GM10266 (cell line): ENCODE measurements around the gene RAB3C.
"Not testable (repeated sequence)": the region's sequence is repeated elsewhere in the genome, so short reads cannot be mapped to it uniquely, and the experiment has no call there.

Experiments
- DNase-seq: peaks from one replicate; pipeline ENCODE4 v3.0.0; 2012; ENCODE audit errors: extremely low spot score
- TF ChIP-seq, protein P1 (sequence below): IDR thresholded peaks from 2 replicates; pipeline ENCODE4 v1.5.1; 2012; ENCODE audit warnings: mild to moderate bottlenecking, low read depth; ENCODE audit not compliant: control insufficient read depth, insufficient read depth; ENCODE audit errors: missing control alignments

Gene RAB3C

DNA sequence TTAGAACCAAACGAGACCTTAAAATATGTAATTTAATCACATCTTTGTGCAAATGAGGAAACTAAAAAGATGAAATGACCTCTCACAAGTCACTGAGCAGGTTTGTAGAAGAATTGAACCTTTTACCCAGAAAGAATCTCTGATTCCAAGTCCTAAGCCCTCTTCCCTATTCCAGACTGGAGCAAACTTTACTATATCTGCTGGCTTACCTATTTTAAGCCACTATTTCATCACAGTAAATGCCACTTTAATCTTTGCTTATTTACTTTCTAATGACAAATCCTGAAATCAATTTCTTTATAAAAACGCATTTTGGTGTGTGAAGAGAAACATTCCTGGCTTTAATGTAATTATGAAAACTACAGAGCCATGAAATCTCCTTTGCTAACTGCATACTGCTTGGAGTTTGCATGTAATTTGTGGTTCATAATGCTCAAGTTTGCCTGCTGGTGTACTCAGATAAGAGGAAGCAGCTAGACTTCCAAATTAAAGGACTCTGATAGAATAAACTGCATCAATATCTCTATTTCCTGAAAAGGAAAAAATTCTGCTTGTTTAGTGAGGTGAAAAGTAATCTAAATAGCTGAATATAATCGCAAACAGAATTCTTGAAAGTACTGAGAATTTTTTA is 121.2 kb downstream of the RAB3C start:
- no peak for DNase-seq
- TF ChIP-seq, protein P1, sequence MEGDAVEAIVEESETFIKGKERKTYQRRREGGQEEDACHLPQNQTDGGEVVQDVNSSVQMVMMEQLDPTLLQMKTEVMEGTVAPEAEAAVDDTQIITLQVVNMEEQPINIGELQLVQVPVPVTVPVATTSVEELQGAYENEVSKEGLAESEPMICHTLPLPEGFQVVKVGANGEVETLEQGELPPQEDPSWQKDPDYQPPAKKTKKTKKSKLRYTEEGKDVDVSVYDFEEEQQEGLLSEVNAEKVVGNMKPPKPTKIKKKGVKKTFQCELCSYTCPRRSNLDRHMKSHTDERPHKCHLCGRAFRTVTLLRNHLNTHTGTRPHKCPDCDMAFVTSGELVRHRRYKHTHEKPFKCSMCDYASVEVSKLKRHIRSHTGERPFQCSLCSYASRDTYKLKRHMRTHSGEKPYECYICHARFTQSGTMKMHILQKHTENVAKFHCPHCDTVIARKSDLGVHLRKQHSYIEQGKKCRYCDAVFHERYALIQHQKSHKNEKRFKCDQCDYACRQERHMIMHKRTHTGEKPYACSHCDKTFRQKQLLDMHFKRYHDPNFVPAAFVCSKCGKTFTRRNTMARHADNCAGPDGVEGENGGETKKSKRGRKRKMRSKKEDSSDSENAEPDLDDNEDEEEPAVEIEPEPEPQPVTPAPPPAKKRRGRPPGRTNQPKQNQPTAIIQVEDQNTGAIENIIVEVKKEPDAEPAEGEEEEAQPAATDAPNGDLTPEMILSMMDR: no peak

DNA sequence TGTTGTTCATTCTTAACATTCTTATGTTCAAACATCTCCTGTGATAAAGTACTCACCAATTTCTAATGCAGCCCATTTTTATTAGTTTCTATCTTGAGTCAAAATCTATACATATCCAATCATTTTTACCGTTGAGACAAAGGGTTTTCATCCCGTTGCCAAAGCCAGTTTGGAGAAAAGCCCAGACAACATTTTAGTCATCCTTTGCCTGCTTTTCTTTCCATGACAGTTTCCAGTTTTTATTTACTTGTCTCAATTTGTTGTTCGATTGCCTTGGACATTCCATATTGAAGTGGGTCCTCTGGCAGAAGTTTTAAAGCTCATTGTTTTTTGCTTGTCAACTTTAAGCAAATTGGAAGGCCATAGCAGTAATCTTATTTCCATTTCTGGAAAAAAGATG is 123.9 kb downstream of the RAB3C start:
- TF ChIP-seq, protein P1: no peak
- no peak for DNase-seq

DNA sequence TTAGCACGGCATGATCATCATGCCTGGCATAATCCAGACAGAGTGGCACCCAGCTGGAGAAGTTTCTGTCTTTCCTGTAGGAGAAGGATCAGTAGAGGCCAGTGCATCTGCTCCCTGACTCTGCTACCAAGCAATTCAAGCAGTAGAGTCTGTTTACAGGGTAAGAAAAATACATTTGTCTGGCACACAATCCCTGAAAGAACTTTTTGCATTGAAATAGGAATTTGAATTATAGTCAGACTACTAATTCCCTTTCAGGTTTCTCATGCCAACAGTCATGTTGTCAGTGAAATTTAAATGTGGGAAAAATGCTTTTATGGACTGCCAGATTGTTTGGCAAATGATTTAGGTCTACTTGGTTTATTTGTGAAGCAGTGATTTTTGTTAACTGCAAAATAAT is 125.6 kb downstream of the RAB3C start:
- DNase-seq: no peak
- TF ChIP-seq, protein P1: no peak

- not testable (repeated sequence) for DNase-seq
These were observed 127.5 kb downstream of the RAB3C start for GRCh38 chr5:58710425-58710824.

- TF ChIP-seq, protein P1: no peak
These were observed 128.0 kb downstream of the RAB3C start for GRCh38 chr5:58710871-58711270.

GRCh38 chr5:58711965-58712364 is 129.1 kb downstream of the RAB3C start:
- DNase-seq: no peak
- TF ChIP-seq, protein P1: no peak

More at GRCh38 chr5:58710871-58711270, 128.0 kb downstream of the RAB3C start:
- DNase-seq: no peak

DNA sequence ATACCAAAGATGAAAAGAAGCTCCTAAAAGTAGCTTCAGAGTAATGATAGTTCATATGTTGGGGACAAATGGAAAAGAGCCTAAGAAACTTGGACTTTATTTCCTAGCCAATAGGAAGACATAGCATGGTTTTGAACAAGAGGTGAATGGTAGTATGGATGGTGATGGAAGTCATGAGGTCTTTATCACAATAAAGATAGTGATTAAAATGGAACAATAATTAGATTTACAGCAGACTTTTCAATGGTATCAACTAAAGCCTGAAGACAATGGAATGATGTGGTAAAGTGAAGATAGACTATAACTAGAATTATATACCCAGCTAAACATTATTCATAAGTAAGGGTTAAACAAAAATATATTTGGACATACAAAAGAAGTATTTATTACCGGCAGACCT is 131.2 kb downstream of the RAB3C start:
- TF ChIP-seq, protein P1: no peak
- no peak for DNase-seq
